NCI-H146 (cell line): Measurements from ENCODE around the gene RALB.

Experiments
- DNase-seq: peaks from one replicate; lab custom pipeline; 2025; lab: John Stamatoyannopoulos, UW

Gene RALB

GRCh38 chr2:120338015-120338414 is 85.4 kb downstream of the RALB start:
- no peak for DNase-seq

GRCh38 chr2:120341977-120342376 is 89.3 kb downstream of the RALB start:
- no peak for DNase-seq

GRCh38 chr2:120342446-120342845 is 89.8 kb downstream of the RALB start:
- DNase-seq, result no peak

GRCh38 chr2:120343100-120343432 is 90.4 kb downstream of the RALB start:
- DNase-seq, result no peak

- DNase-seq, result no peak
Observed at GRCh38 chr2:120343433-120344105, 90.9 kb downstream of the RALB start.
